Upper lobe of right lung (tissue), 1 donor: ENCODE data around the gene NR1H4. TPM values are rescaled to one million over a fixed set of nuclear protein-coding genes. Genes with fewer than 3 reads are reported as not detected.

Experiments
- ATAC-seq: fragments of 200-7000 bp; cut with Tn5 transposase; one replicate; pipeline ENCODE4 v1.9.1; 2020; ENCODE audit warnings: mild to moderate bottlenecking, moderate library complexity
- DNase-seq: peaks from one replicate; pipeline ENCODE4 v3.0.0-alpha.2; 2020
- H3K27ac ChIP-seq: fragments of 200-600 bp; one replicate; pipeline ENCODE4 v1.8.0; 2022
- H3K27me3 ChIP-seq: fragments of 200-600 bp; one replicate; pipeline ENCODE4 v1.8.0; 2022; ENCODE audit warnings: mild to moderate bottlenecking
- H3K36me3 ChIP-seq: fragments of 200-600 bp; one replicate; pipeline ENCODE4 v1.8.0; 2022
- H3K4me1 ChIP-seq: fragments of 200-600 bp; one replicate; pipeline ENCODE4 v1.8.0; 2022
- H3K4me3 ChIP-seq: fragments of 200-600 bp; one replicate; pipeline ENCODE4 v1.8.0; 2022; ENCODE audit warnings: mild to moderate bottlenecking
- H3K9me3 ChIP-seq: fragments of 200-600 bp; one replicate; pipeline ENCODE4 v1.8.0; 2022
- intact Hi-C: fragments of 100-400 bp; cut with DNase I; formaldehyde crosslinking; loops from one replicate; pipeline ENCODE4 v1.11.0; 2022
- total RNA-seq: library from RNA; stranded (reverse); fragmentation: NEBNext Ultra II Directional; extraction: Animal tissue kit (Norgen Biotek cat#: 25700); gene quantifications from one replicate; pipeline ENCODE4 v1.2.1, GENCODE V29; 2021
- TF ChIP-seq, protein P1 (sequence below): fragments of 200-600 bp; IDR thresholded peaks from one replicate; pipeline ENCODE4 v1.8.0; 2022; ENCODE audit warnings: antibody characterized with exemption
- donor health status: DM: no; HTN: yes; CAD: no; lungs with severe emphysema.

The NR1H4 gene
- total RNA-seq, 1 donor from 2014 or later: not detected

DNA sequence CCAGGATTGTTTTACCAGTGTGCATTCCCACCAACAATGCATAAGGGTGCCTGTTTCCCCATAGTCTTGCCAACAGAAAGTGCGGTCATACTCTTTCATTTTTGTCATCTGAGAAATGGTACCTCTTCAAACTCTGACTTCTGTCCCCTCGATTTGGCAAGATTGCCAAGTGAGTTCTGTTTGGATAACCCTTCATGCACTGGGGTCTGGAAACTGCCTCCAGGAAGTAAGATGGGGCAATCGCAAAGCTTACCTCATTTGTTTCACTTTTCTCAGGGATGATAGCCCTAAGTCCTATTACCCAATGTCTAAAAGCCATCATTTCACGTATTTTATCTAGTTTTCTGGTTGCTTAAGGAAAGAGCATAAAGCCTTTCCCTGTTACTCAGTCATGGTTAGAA is 28.6 kb upstream of the NR1H4 start:
- TF ChIP-seq, protein P1, sequence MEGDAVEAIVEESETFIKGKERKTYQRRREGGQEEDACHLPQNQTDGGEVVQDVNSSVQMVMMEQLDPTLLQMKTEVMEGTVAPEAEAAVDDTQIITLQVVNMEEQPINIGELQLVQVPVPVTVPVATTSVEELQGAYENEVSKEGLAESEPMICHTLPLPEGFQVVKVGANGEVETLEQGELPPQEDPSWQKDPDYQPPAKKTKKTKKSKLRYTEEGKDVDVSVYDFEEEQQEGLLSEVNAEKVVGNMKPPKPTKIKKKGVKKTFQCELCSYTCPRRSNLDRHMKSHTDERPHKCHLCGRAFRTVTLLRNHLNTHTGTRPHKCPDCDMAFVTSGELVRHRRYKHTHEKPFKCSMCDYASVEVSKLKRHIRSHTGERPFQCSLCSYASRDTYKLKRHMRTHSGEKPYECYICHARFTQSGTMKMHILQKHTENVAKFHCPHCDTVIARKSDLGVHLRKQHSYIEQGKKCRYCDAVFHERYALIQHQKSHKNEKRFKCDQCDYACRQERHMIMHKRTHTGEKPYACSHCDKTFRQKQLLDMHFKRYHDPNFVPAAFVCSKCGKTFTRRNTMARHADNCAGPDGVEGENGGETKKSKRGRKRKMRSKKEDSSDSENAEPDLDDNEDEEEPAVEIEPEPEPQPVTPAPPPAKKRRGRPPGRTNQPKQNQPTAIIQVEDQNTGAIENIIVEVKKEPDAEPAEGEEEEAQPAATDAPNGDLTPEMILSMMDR: no peak
- intact Hi-C loops: no loop called here

DNA sequence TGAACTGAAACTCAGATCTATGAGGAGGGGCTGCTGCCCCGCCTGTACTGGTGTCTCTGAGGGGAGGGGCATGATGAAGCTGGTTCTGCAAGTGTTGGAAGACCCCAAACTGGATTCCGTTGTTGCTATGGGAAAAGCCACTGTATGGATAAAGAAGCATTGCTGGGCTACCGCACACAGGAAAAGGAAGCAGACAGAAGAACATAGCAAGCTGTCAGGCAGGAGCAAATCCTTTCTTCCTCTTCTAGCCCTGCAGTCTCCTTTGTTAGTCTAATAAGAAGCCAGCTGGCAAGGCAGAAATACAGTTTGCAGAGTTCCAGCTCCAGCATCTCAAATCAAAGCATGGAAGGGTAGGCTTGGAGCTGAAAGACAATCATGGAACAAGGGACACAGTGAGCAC is 26.3 kb upstream of the NR1H4 start:
- H3K9me3 ChIP-seq: no peaks in the 10 kb centered on the region
- TF ChIP-seq, protein P1: no peak

More for the DNA sequence above, 28.6 kb upstream of the NR1H4 start:
- Histone ChIP-seq H3K4me1 (no peaks in the 10 kb centered on the region), H3K27me3 (peaks cover 5% of the 10 kb centered on the region), H3K36me3 (no peaks in the 10 kb centered on the region), H3K9me3 (no peaks in the 10 kb centered on the region), H3K27ac (no peak overlapping the region), H3K4me3 (no peak overlapping the region)
- ATAC-seq (no peak), DNase-seq (no peak)

GRCh38 chr12:100448656-100449055 is 25.0 kb upstream of the NR1H4 start:
- H3K9me3 ChIP-seq: no peaks in the 10 kb centered on the region
- H3K27ac ChIP-seq: no peak overlapping the region
- intact Hi-C loops: no loop called here
- ATAC-seq (no peak), DNase-seq (no peak)
- no peaks in the 10 kb centered on the region for H3K36me3 ChIP-seq
- H3K4me3 ChIP-seq: no peak overlapping the region
- peaks cover 12% of the 10 kb centered on the region for H3K27me3 ChIP-seq
- H3K4me1 ChIP-seq: no peaks in the 10 kb centered on the region
- TF ChIP-seq, protein P1: no peak

More for the DNA sequence above, 26.3 kb upstream of the NR1H4 start:
- no peak overlapping the region for H3K27ac ChIP-seq
- H3K4me3 ChIP-seq: no peak overlapping the region
- H3K36me3 ChIP-seq: no peaks in the 10 kb centered on the region
- DNase-seq (no peak), ATAC-seq (no peak)
- intact Hi-C loops: no loop called here
- H3K27me3 ChIP-seq: peaks cover 12% of the 10 kb centered on the region
- no peaks in the 10 kb centered on the region for H3K4me1 ChIP-seq

- H3K27me3 ChIP-seq: peaks cover 12% of the 10 kb centered on the region
- H3K4me1 ChIP-seq: no peaks in the 10 kb centered on the region
- no peak overlapping the region for H3K27ac ChIP-seq
- H3K9me3 ChIP-seq: no peaks in the 10 kb centered on the region
- ATAC-seq: no peak
- no peaks in the 10 kb centered on the region for H3K36me3 ChIP-seq
- TF ChIP-seq, protein P1: no peak
- H3K4me3 ChIP-seq: no peak overlapping the region
- DNase-seq: no peak
- intact Hi-C loops: no loop called here
Measured at GRCh38 chr12:100450735-100451134, 22.9 kb upstream of the NR1H4 start.

DNA sequence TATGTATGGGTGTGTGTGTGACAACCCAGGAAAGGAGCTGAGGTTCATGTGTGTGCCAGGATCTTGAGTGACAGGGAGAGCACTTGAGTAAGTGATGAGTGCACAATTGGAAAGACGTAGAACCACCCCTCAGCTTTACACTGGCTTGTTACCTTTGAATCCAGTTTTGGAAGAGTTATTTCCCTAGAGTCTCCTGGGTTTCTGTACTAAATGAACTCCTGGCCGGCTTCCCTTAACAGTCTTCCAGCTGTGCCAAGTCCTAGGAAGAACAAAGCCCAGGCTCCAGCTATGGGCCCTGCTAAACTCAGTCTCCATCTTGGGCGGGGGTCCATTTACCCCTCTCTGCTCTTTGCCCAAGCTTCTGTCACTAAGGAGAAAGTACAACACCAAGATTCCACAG is 19.7 kb upstream of the NR1H4 start:
- ATAC-seq: no peak
- TF ChIP-seq, protein P1: no peak
- Histone ChIP-seq H3K36me3 (no peaks in the 10 kb centered on the region), H3K27me3 (peaks cover 8% of the 10 kb centered on the region), H3K4me3 (no peak overlapping the region), H3K27ac (no peak overlapping the region), H3K4me1 (no peaks in the 10 kb centered on the region), H3K9me3 (no peaks in the 10 kb centered on the region)
- DNase-seq: no peak
- intact Hi-C loops: no loop called here

DNA sequence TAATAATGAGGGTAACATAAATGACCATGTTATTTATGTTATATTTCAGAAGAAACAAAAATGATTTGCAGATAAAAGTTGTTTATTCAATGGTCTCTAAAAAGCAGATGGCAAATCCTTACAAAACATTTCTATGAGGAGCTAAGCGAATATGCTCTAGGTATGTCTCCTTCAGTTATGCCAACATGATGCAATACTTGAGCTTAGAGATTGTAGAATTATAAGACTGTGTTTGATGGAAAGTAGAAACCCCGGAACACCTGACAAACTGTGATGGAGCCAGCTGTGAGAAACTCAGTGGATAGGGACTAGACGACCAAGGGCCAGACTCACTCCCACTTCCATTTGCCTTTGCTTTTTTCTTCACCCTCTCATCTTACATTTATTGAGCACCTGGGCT is 17.8 kb upstream of the NR1H4 start:
- Histone ChIP-seq H3K36me3 (no peaks in the 10 kb centered on the region), H3K27ac (no peak overlapping the region), H3K9me3 (no peaks in the 10 kb centered on the region), H3K4me3 (no peak overlapping the region), H3K27me3 (no peaks in the 10 kb centered on the region), H3K4me1 (no peaks in the 10 kb centered on the region)
- intact Hi-C loops: no loop called here
- ATAC-seq (no peak), DNase-seq (no peak)
- TF ChIP-seq, protein P1: no peak
